Ammon's horn (tissue), 1 donor: Measurements from ENCODE around the gene TMIGD1.

Experiments
- DNase-seq: peaks from one replicate; pipeline ENCODE4 v3.0.0-alpha.2; 2016; ENCODE audit warnings: low spot score

Gene TMIGD1

GRCh38 chr17:30326809-30327208, 7.0 kb downstream of the TMIGD1 start:
- DNase-seq: no peak

GRCh38 chr17:30324723-30325122, 9.1 kb downstream of the TMIGD1 start:
- no peak for DNase-seq

DNA sequence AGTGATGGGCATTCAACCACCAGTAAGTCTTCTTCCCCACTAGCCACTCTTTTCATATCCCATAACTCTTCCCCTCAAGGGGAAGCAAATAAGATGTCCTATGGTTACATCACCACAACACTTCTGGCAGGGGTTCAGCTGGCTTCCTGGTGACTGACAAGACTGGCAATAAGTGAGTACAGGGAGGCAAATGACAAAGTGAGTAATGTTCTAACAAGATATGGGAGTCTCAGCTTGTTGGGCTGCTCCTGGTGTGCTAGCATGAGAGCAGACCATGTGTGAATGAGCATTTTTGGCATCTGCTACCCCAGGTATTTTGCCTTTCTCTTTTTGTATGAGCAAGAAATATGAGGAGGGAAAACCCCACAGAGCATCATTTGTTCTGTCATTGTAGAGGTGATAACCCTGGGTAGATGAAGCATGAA, 9.9 kb downstream of the TMIGD1 start:
- no peak for DNase-seq

DNA sequence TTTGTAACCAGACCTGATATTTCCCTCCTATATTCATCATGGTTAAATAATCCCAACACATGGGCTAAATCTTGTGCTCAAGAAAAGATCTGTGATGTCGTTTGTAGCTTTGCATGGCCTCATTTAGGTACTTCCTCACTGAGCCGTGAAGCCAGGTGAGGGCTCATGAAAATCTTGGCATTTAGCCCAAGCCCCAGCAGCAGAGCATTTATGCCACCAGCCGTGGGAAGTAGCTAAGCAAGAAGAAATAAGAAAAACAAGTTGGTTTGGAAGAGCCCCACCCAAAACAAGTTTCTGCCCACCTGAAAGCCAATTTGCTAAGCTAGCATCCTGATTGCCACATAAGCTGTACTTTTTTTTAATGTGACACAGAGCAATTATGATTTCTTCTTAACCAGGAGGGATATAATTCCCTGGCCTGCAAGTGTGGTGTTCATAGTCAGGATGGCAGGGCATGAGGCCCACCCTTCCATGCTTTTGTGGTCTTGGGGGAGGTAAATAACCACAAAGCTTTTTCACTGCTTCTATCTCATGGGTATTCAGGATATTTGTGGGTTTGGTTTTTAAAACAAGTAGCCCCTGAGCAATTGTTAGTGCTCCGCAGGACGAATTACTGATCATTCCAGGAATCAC, 10.5 kb downstream of the TMIGD1 start:
- no peak for DNase-seq

DNA sequence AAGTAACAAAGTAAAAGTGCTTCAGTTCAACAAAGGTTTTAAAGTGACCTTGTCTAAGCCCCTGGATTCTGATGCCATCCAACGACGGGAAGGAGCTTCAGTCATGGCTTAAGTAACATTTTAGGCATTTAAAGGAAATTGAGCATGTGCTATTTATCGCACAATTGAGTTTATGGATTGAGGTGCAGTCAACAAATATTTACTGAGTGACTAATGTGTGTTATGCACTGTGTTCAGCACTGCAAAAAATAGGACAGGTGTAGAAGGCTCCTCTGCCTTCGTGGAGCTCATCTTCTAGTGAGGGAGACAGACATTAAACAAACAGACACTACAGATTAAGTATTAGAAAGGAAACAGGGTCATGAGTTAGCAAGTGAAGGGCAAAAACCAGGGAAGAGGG, 12.5 kb downstream of the TMIGD1 start:
- no peak for DNase-seq

- DNase-seq: no peak
Observed at GRCh38 chr17:30318155-30318554, 15.7 kb downstream of the TMIGD1 start.

GRCh38 chr17:30316736-30317135, 17.1 kb downstream of the TMIGD1 start:
- no peak for DNase-seq

DNA sequence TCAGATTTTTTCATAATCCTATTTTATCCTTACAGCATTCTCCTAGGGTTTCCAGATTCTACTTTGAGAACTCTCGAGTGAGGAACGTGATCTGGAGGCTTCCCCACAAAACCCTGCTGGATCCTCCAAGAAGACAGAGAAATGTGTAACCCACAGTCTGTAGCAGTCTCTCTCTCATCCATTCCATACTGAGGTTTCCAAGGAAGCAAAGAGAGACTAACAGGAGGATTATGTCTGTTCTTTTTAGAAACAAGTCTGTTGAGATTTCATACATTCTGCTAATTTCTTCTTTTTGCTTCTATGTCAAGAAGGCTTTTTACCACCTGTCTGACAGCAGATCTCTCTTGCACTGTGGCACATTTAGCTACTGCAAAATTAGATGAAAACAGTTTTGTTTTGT, 18.8 kb downstream of the TMIGD1 start:
- no peak for DNase-seq

GRCh38 chr17:30314474-30314873, 19.4 kb downstream of the TMIGD1 start:
- no peak for DNase-seq

- no peak for DNase-seq
Observed at GRCh38 chr17:30312226-30312625, 21.6 kb downstream of the TMIGD1 start.

- DNase-seq: no peak
Observed at GRCh38 chr17:30310562-30310961, 23.3 kb downstream of the TMIGD1 start.

- no peak for DNase-seq
Observed at GRCh38 chr17:30309591-30309990, 24.3 kb downstream of the TMIGD1 start.

DNA sequence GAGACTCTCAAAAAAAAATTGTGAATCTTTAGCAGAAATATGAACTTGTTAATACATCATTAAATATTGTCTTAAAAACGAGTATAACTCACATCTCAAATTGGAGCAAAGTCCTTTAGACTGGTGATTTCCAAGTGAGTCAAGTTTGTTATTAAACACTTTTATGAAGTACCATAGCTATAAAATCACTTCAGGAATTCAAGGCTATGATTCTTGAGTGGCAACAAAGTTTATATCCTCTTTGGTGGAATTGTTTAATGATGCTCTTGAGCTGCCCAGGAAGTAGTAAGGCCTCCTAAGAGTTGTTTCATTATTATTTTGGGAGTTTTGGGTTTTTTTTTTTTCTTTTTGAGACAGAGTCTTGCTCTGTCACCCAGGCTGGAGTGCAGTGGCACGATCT, 25.5 kb downstream of the TMIGD1 start:
- no peak for DNase-seq

DNA sequence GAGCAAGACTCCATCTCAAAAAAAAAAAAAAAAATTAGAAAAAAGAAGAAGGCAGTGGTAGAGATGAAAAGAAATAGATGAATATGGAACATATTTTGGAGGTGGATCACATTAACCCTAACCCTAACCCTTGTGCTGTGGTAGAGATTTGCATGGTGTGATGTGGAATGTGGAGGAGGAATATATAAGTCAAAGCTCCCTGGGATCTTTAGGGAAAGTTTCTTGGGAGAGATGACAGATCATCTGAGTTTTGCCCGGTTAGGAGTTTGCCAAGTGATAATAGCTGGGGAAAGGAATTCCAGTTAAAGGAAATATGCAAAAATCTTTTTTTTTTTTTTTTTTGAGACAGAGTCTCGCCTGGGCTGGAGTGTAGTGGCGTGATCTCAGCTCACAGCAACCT, 29.1 kb downstream of the TMIGD1 start:
- DNase-seq: no peak

DNA sequence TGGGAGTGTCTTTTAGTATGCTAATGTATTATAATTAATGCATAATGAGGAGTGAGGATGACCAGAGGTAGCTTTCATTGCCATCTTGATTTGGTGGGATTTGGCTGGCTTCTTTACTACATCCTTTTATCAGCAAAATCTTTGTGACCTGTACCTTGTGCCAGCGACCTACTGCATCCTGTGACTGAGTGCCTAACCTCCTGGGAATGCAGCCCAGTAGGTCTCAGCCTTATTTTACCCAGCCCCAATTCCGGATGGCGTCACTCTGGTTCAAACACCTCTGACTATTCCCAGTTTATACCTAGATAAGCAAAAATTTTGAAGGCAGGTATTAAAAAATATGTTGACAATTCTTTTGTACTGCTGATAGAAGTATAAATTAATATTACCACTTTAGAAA, 31.6 kb downstream of the TMIGD1 start:
- DNase-seq: no peak

DNA sequence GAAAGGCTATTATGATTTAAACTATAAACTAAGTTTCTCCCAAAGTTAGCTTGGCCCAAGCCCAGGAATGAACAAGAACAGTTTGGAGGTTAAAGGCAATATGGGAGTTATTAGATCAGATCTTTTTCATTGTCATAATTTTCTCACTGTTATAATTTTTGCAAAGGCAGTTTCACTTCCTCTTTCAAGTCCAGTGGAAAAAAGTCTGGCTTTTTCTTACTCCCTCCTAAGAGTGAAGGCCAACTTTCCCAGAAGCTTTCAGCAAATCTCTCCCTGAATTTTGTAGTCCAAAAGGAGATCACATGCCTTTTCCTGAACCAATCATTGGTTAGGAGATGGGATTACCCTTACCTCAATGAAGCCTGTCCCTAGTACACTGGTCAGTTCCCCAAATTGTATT, 33.0 kb downstream of the TMIGD1 start:
- no peak for DNase-seq

- no peak for DNase-seq
Observed at GRCh38 chr17:30299000-30299399, 34.9 kb downstream of the TMIGD1 start.

GRCh38 chr17:30297715-30298114, 36.1 kb downstream of the TMIGD1 start:
- no peak for DNase-seq

DNA sequence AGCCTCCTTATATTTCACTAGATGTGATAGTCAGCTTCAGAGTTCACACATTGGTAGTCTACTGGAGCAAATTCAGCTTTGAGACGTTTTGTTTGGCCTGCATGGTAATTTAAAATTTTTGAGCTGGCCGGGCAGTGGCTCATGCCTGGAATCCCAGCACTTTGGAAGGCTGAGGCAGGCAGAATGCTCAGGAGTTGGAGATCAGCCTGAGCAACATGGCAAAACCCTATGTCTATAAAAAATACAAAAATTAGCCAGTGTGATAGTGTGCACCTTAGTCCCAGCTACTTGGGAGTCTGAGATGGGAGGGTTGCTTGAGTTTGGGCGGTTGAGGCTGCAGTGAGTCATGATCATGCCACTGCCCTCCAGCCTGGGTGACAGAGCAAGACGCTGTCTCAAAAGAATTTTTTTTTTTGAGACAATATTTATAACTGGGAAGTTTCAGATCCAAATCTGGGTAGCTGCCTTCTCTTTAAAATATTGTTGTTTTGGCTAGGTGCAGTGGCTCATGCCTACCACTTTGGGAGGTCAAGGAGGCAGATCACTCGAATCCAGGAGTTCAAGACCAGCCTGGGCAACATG, 37.3 kb downstream of the TMIGD1 start:
- no peak for DNase-seq

GRCh38 chr17:30292286-30292858, 41.5 kb downstream of the TMIGD1 start:
- peak; percentile 33 for DNase-seq

GRCh38 chr17:30291543-30292285, 42.1 kb downstream of the TMIGD1 start, which contains the start of gene BLMH:
Gene BLMH (minus strand): TSS chr17:30291944. CDS start chr17:30291819, 125 bp downstream.
- DNase-seq: peak; percentile 77

DNA sequence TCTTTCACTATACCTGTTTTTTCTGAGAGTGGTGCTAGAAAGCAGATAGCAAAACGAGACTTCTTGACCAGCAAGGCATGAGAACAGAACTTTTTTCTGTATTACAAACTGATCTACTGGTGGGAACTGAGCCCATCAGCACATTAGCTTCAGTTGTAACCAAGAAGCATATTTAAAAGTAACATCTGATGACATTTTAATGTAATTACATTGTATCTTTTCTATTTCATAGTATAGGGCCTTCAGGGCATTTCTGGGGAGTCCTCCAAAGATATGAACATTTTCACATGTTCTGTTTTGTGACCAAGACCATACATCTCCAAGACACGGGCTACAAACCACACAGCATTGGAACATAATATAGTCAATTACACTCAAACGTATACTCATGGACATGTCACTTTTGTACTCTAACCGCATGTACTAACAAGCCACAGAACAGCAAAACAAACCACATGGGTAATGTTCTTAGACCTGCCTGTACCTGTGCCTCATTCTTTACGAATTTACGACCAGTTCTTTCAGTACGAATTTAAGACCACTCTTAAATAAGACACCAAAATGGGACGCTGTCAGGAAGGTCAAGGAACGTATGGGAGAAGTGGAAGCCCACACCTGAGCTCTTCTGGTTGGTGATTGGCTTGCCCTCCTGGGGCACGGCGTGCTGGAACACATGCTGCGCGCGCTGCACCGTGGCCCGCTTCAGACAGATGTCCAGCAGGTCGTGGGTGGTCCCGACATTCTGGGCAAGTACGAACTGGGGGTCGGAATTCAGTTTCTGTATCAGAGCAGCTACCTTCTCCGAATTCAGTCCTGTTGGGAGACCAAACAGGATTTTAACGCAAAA, 42.9 kb downstream of the TMIGD1 start:
- peak; percentile 11 for DNase-seq
